Liver (tissue), 9 donors: ENCODE data around the gene KATNAL1. TPM values are rescaled to one million over a fixed set of nuclear protein-coding genes. Genes with fewer than 3 reads are reported as not detected.

Experiments
- DNase-seq: peaks from one replicate; pipeline ENCODE4 v3.0.0-alpha.2; 2017; ENCODE audit warnings: low spot score
- H3K27ac ChIP-seq, 2 donors: one replicate each; pipeline ENCODE4 v1.7.0; 2013; ENCODE audit warnings: inconsistent platforms in 2 of 2, low read length in 2 of 2, control low read depth in 1 of 2, low read depth in 1 of 2, mild to moderate bottlenecking in 1 of 2
- H3K27me3 ChIP-seq, 4 donors: one replicate each; pipeline versions ENCODE4 v1.6.1 to v1.7.0; 2013; ENCODE audit warnings: low read length in 3 of 4, inconsistent platforms in 1 of 4, mild to moderate bottlenecking in 1 of 4, moderate library complexity in 1 of 4; ENCODE audit not compliant: control insufficient read depth in 4 of 4, insufficient read depth in 4 of 4
- H3K36me3 ChIP-seq, 4 donors: one replicate each; pipeline versions ENCODE4 v1.6.1 to v1.7.0; 2013; ENCODE audit warnings: low read length in 3 of 4, mild to moderate bottlenecking in 3 of 4, low read depth in 1 of 4, moderate library complexity in 1 of 4; ENCODE audit not compliant: control insufficient read depth in 4 of 4, insufficient read depth in 3 of 4
- H3K4me1 ChIP-seq, 4 donors: one replicate each; pipeline versions ENCODE4 v1.6.1 to v1.7.0; 2013; ENCODE audit warnings: low read length in 3 of 4, mild to moderate bottlenecking in 3 of 4, moderate library complexity in 1 of 4; ENCODE audit not compliant: control insufficient read depth in 4 of 4, insufficient read depth in 4 of 4
- H3K4me3 ChIP-seq, 3 donors: one replicate each; pipeline versions ENCODE4 v1.6.1 to v1.7.0; 2013; ENCODE audit warnings: low read length in 3 of 3, control low read depth in 1 of 3, low read depth in 1 of 3, mild to moderate bottlenecking in 1 of 3
- H3K9ac ChIP-seq, 2 donors: one replicate each; pipeline ENCODE4 v1.7.0; 2013; ENCODE audit warnings: low read length in 2 of 2, mild to moderate bottlenecking in 2 of 2, moderate library complexity in 2 of 2, control low read depth in 1 of 2, low read depth in 1 of 2
- H3K9me3 ChIP-seq, 4 donors: one replicate each; pipeline versions ENCODE4 v1.6.1 to v1.7.0; 2013; ENCODE audit warnings: low read length in 3 of 4; ENCODE audit not compliant: control insufficient read depth in 4 of 4
- ATF3 ChIP-seq: IDR thresholded peaks from 2 replicates; pipeline ENCODE4 v1.6.1; 2016; ENCODE audit warnings: antibody characterized with exemption
- CTCF ChIP-seq: fragments of 150-350 bp; IDR thresholded peaks from 2 replicates; pipeline ENCODE4 v1.5.1; 2017; ENCODE audit warnings: improper control_type of control experiment, low read depth, low read length; ENCODE audit not compliant: missing input control
- EGR1 ChIP-seq, 2 donors: IDR thresholded peaks; 2 replicates each; pipeline ENCODE4 v1.6.1; 2016 to 2018; ENCODE audit warnings: antibody characterized with exemption in 2 of 2, low read depth in 2 of 2
- FOXA1 ChIP-seq: IDR thresholded peaks from 2 replicates; pipeline ENCODE4 v1.6.1; 2016; ENCODE audit warnings: antibody characterized with exemption
- FOXA2 ChIP-seq: IDR thresholded peaks from 2 replicates; pipeline ENCODE4 v1.6.1; 2016; ENCODE audit warnings: antibody characterized with exemption
- GABPA ChIP-seq, 2 donors: IDR thresholded peaks in 1 of 2; conservative IDR thresholded peaks in 1 of 2; 2 replicates each; pipeline ENCODE4 v1.6.1; 2016; ENCODE audit warnings: antibody characterized with exemption in 2 of 2, mild to moderate bottlenecking in 1 of 2, moderate library complexity in 1 of 2
- HNF4A ChIP-seq, 2 donors: conservative IDR thresholded peaks; 2 replicates each; pipeline ENCODE4 v1.6.1; 2016; ENCODE audit warnings: antibody characterized with exemption in 2 of 2, mild to moderate bottlenecking in 2 of 2
- HNF4G ChIP-seq: IDR thresholded peaks from 2 replicates; pipeline ENCODE4 v1.6.1; 2016; ENCODE audit warnings: antibody characterized with exemption
- JUND ChIP-seq, 2 donors: IDR thresholded peaks; 2 replicates each; pipeline ENCODE4 v1.6.1; 2016; ENCODE audit warnings: antibody characterized with exemption in 2 of 2
- MAX ChIP-seq: IDR thresholded peaks from 2 replicates; pipeline ENCODE4 v1.6.1; 2016; ENCODE audit warnings: antibody characterized with exemption
- NR2F2 ChIP-seq: IDR thresholded peaks from 2 replicates; pipeline ENCODE4 v1.6.1; 2016; ENCODE audit warnings: antibody characterized with exemption
- RAD21 ChIP-seq, 2 donors: IDR thresholded peaks; 2 replicates each; pipeline ENCODE4 v1.6.1; 2016; ENCODE audit warnings: antibody characterized with exemption in 2 of 2, mild to moderate bottlenecking in 2 of 2
- REST ChIP-seq: IDR thresholded peaks from 2 replicates; pipeline ENCODE4 v1.6.1; 2016; ENCODE audit warnings: antibody characterized with exemption, mild to moderate bottlenecking
- RXRA ChIP-seq, 2 donors: IDR thresholded peaks; 2 replicates each; pipeline ENCODE4 v1.6.1; 2017 to 2018; ENCODE audit warnings: antibody characterized with exemption in 2 of 2, mild to moderate bottlenecking in 1 of 2
- TAF1 ChIP-seq: conservative IDR thresholded peaks from 2 replicates; pipeline ENCODE4 v1.6.1; 2016; ENCODE audit warnings: antibody characterized with exemption, mild to moderate bottlenecking
- YY1 ChIP-seq: IDR thresholded peaks from 2 replicates; pipeline ENCODE4 v1.6.1; 2016; ENCODE audit warnings: antibody characterized with exemption, mild to moderate bottlenecking
- ZBTB33 ChIP-seq: IDR thresholded peaks from 2 replicates; pipeline ENCODE4 v1.6.1; 2016; ENCODE audit warnings: antibody characterized with exemption
- WGBS: extraction: QIAGEN DNeasy Blood & Tissue Kit; methylation state at CpG from one replicate; pipeline ENCODE4 v1.1.7; 2013; 5-methylcytosine and 5-hydroxymethylcytosine counted together
- polyA plus RNA-seq, 2 donors: library from polyadenylated mRNA; stranded (reverse) in 1 of 2; unstranded in 1 of 2; fragments of 200-250 nt in 1 of 2; fragments of >200 nt in 1 of 2; fragmentation: Nextera tagmentation in 1 of 2; extraction: Ambion mirVana in 1 of 2; gene quantifications; one replicate each; pipeline versions ENCODE4 v1.2.1 to v1.2.3, GENCODE V29; 2013 to 2015
- total RNA-seq, 2 donors: library from RNA; depleted of rRNA; stranded (reverse); fragments of >200 nt; gene quantifications; one replicate each; pipeline ENCODE4 v1.2.3, GENCODE V29; 2014
- donor health status: healthy.
- donor health status: healthy.
- donor health status: healthy.
- donor health status: healthy.
- donor health status: healthy.

Gene KATNAL1
- total and polyA plus RNA-seq, 4 donors = 2.7 to 12.8 (median 6.0) TPM

GRCh38 chr13:30319655-30320054 is 12.3 kb upstream of the KATNAL1 start (continued):
- no peak for TF ChIP-seq ZBTB33
- TF ChIP-seq FOXA2 = no peak
- TF ChIP-seq RXRA (IDR thresholded peaks at IDR 0.05) = no peak
- no peak for TF ChIP-seq HNF4A (conservative IDR thresholded peaks at IDR 0.05)

- Histone ChIP-seq H3K27me3 (no peaks in the 10 kb centered on the region), H3K4me3 (no peak overlapping the region), H3K9me3 (no peaks in the 10 kb centered on the region), H3K9ac (no peak overlapping the region), H3K4me1 (peaks cover 0 to 17% (median 8%) of the 10 kb centered on the region in 4 donors), H3K36me3 (no peaks in the 10 kb centered on the region), H3K27ac (no peak overlapping the region)
- TF ChIP-seq FOXA1 = no peak
- no peak for TF ChIP-seq NR2F2
- TF ChIP-seq TAF1 = no peak
- TF ChIP-seq FOXA2 = no peak
- no peak for TF ChIP-seq JUND (IDR thresholded peaks at IDR 0.05)
- no peak for TF ChIP-seq HNF4G
- no peak for TF ChIP-seq REST
- TF ChIP-seq ZBTB33 = no peak
- no peak for TF ChIP-seq HNF4A (conservative IDR thresholded peaks at IDR 0.05)
- no peak for TF ChIP-seq YY1
- TF ChIP-seq ATF3 = no peak
- 93% methylated on average over 4 of the region's 4 CpGs for WGBS
- DNase-seq = no peak
Measured at GRCh38 chr13:30319130-30319529, 11.8 kb upstream of the KATNAL1 start.

- 38% methylated on average over 1 of the region's 1 CpG for WGBS
- H3K36me3 ChIP-seq = no peaks in the 10 kb centered on the region
- H3K4me1 ChIP-seq = peaks cover 0 to 17% (median 8%) of the 10 kb centered on the region in 4 donors
- H3K4me3 ChIP-seq = no peak overlapping the region
- H3K9me3 ChIP-seq = no peaks in the 10 kb centered on the region
- DNase-seq = no peak
- no peaks in the 10 kb centered on the region for H3K27me3 ChIP-seq
- H3K9ac ChIP-seq = no peak overlapping the region
- H3K27ac ChIP-seq = peak overlapping the region; percentile 71 to 81
- TF ChIP-seq GABPA (IDR thresholded peaks at IDR 0.05 in 1 of 2, conservative IDR thresholded peaks at IDR 0.05 in 1 of 2) = no peak
- TF ChIP-seq TAF1 = no peak
- TF ChIP-seq EGR1 (IDR thresholded peaks at IDR 0.05; ENCODE audit: low read depth in 2 of 2) = peak in 1 of 2 donors; percentile 21
- TF ChIP-seq NR2F2 = peak; percentile 33
- peak; percentile 11 for TF ChIP-seq FOXA1
- peak; percentile 67 to 72 for TF ChIP-seq JUND (IDR thresholded peaks at IDR 0.05)
- peak; percentile 45 to 47 for TF ChIP-seq RAD21 (IDR thresholded peaks at IDR 0.05)
- TF ChIP-seq HNF4A (conservative IDR thresholded peaks at IDR 0.05) = peak; percentile 91 to 94
- TF ChIP-seq CTCF = no peak
- TF ChIP-seq MAX = peak; percentile 69
- TF ChIP-seq ATF3 = peak; percentile 31
- peak; percentile 56 for TF ChIP-seq ZBTB33
- TF ChIP-seq HNF4G = peak; percentile 77
Measured at GRCh38 chr13:30318026-30318425, 10.7 kb upstream of the KATNAL1 start.
